NCI-H82 treated with DMSO at 0.1 percent for 48 hours (cell line): ENCODE measurements around the gene FAM171A2.

Experiments used
- DNase-seq: peaks from one replicate; lab custom pipeline; 2025; ENCODE audit not compliant: unreplicated experiment; lab: John Stamatoyannopoulos, UW

The FAM171A2 gene

GRCh38 chr17:44324571-44325275 is 38.9 kb downstream of the FAM171A2 start, which contains the start of gene SLC25A39:
SLC25A39 (minus strand) TSS chr17:44324823; CDS start chr17:44323562, 1,261 bp downstream.
- peak; percentile 60 for DNase-seq

- DNase-seq = no peak
These were observed 39.5 kb downstream of the FAM171A2 start for GRCh38 chr17:44324092-44324570.

GRCh38 chr17:44323359-44324091 is 40.1 kb downstream of the FAM171A2 start:
- no peak for DNase-seq

- DNase-seq = no peak
These were observed 41.3 kb downstream of the FAM171A2 start for GRCh38 chr17:44322236-44322895.

- DNase-seq = no peak
These were observed 42.2 kb downstream of the FAM171A2 start for GRCh38 chr17:44321246-44322120.

GRCh38 chr17:44320066-44320465 is 43.6 kb downstream of the FAM171A2 start:
- no peak for DNase-seq

GRCh38 chr17:44318077-44318892 is 45.4 kb downstream of the FAM171A2 start:
- no peak for DNase-seq

GRCh38 chr17:44317545-44317944 is 46.1 kb downstream of the FAM171A2 start:
- DNase-seq = no peak

GRCh38 chr17:44315760-44316731 is 47.6 kb downstream of the FAM171A2 start:
- no peak for DNase-seq

GRCh38 chr17:44314869-44315661 is 48.6 kb downstream of the FAM171A2 start:
- no peak for DNase-seq

- DNase-seq = no peak
These were observed 49.2 kb downstream of the FAM171A2 start for GRCh38 chr17:44314524-44314868.

GRCh38 chr17:44314031-44314430 is 49.6 kb downstream of the FAM171A2 start:
- no peak for DNase-seq

- no peak for DNase-seq
These were observed 51.1 kb downstream of the FAM171A2 start for GRCh38 chr17:44312396-44313104.

- DNase-seq = no peak
These were observed 52.0 kb downstream of the FAM171A2 start for GRCh38 chr17:44311562-44312181.

GRCh38 chr17:44310609-44311376 is 52.9 kb downstream of the FAM171A2 start:
- no peak for DNase-seq

- DNase-seq = no peak
These were observed 53.5 kb downstream of the FAM171A2 start for GRCh38 chr17:44310188-44310587.
